DOHH2 (cell line): ENCODE results near the gene CRTAP.
A peak's percentile ranks its signal among the peaks of the same experiment; 100 is the strongest.

Experiments
- EZH2phosphoT487 ChIP-seq: fragments of 200-600 bp; sonication (generic); IDR thresholded peaks from 2 replicates; pipeline ENCODE4 v1.6.1; 2017; ENCODE audit warnings: borderline replicate concordance, mild to moderate bottlenecking, antibody characterized with exemption, low read length, moderate library complexity, mixed read lengths
- TF ChIP-seq, protein P1 (sequence below): fragments of 200-600 bp; sonication (generic); IDR thresholded peaks from one replicate; pipeline ENCODE4 v1.5.1; 2014; ENCODE audit warnings: antibody characterized with exemption, mild to moderate bottlenecking, low read depth, low read length; ENCODE audit not compliant: poor library complexity, severe bottlenecking

DNA sequence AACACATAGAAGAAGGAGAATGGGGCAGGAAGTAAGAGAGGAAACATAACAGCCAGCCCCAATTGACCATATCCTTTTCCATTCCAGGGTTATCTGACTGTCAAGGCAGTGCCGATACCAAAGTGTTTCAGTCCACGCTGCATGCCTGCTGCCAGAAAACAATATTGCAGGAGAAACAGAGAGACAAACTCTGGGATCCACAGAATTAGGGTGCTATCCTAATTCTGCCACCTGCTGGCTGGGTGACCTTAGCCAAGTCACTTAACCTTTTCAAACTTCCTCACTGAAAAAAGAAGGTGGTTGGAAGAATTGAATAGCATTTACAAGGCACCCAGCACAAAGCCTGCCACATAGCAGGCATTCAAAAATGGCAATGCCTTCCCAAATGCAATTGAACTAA lies 48.9 kb upstream of the CRTAP start:
- TF ChIP-seq, protein P1, sequence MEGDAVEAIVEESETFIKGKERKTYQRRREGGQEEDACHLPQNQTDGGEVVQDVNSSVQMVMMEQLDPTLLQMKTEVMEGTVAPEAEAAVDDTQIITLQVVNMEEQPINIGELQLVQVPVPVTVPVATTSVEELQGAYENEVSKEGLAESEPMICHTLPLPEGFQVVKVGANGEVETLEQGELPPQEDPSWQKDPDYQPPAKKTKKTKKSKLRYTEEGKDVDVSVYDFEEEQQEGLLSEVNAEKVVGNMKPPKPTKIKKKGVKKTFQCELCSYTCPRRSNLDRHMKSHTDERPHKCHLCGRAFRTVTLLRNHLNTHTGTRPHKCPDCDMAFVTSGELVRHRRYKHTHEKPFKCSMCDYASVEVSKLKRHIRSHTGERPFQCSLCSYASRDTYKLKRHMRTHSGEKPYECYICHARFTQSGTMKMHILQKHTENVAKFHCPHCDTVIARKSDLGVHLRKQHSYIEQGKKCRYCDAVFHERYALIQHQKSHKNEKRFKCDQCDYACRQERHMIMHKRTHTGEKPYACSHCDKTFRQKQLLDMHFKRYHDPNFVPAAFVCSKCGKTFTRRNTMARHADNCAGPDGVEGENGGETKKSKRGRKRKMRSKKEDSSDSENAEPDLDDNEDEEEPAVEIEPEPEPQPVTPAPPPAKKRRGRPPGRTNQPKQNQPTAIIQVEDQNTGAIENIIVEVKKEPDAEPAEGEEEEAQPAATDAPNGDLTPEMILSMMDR, result peak; percentile 59
- no peak for TF ChIP-seq EZH2phosphoT487
